Small intestine (tissue), 7 donors: Measurements from ENCODE around the gene MAP6. TPM values are rescaled to one million over a fixed set of nuclear protein-coding genes. Genes with fewer than 3 reads are reported as not detected.

ENCODE experiments used
- DNase-seq, 2 donors: peaks; one replicate each; pipeline versions ENCODE4 v3.0.0 to v3.0.0-alpha.2; 2013
- FAIRE-seq: peaks from 2 replicates; lab custom pipeline; 2012; peaks lifted over from hg19 to GRCh38; lab: Jason Lieb, UNC
- H3K27ac ChIP-seq, 3 donors: one replicate each; pipeline ENCODE4 v1.5.1; 2013; ENCODE audit warnings: low read length in 2 of 3, mild to moderate bottlenecking in 2 of 3, control low read depth in 1 of 3, inconsistent platforms in 1 of 3, low read depth in 1 of 3, moderate library complexity in 1 of 3
- H3K27me3 ChIP-seq, 3 donors: one replicate each; pipeline ENCODE4 v1.6.1; 2013; ENCODE audit warnings: low read length in 3 of 3, inconsistent platforms in 1 of 3; ENCODE audit not compliant: control insufficient read depth in 3 of 3, insufficient read depth in 3 of 3
- H3K36me3 ChIP-seq, 3 donors: one replicate each; pipeline ENCODE4 v1.6.1; 2013; ENCODE audit warnings: low read length in 3 of 3, inconsistent platforms in 1 of 3, low read depth in 1 of 3, mild to moderate bottlenecking in 1 of 3, moderate library complexity in 1 of 3; ENCODE audit not compliant: control insufficient read depth in 3 of 3, insufficient read depth in 2 of 3
- H3K4me1 ChIP-seq, 3 donors: one replicate each; pipeline ENCODE4 v1.6.1; 2013; ENCODE audit warnings: low read length in 2 of 3, inconsistent platforms in 1 of 3, low read depth in 1 of 3, mild to moderate bottlenecking in 1 of 3, moderate library complexity in 1 of 3; ENCODE audit not compliant: control insufficient read depth in 3 of 3, insufficient read depth in 2 of 3
- H3K4me3 ChIP-seq, 3 donors: one replicate each; pipeline ENCODE4 v1.5.1; 2013; ENCODE audit warnings: low read length in 3 of 3, control low read depth in 1 of 3, inconsistent platforms in 1 of 3, low read depth in 1 of 3, mild to moderate bottlenecking in 1 of 3, moderate library complexity in 1 of 3
- H3K9me3 ChIP-seq, 2 donors: one replicate each; pipeline ENCODE4 v1.6.1; 2013; ENCODE audit warnings: low read depth in 1 of 2, low read length in 1 of 2; ENCODE audit not compliant: control insufficient read depth in 2 of 2, insufficient read depth in 1 of 2
- whole genome bisulfite sequencing, 3 donors: extraction: QIAGEN DNeasy Blood & Tissue Kit; methylation state at CpG; one replicate each; pipeline ENCODE4 v1.1.7; 2013; 5-methylcytosine and 5-hydroxymethylcytosine counted together
- polyA plus RNA-seq, 4 donors: library from polyadenylated mRNA; stranded (reverse) in 3 of 4; unstranded in 1 of 4; fragments of 200-250 nt in 3 of 4; fragments of 120-200 nt in 1 of 4; gene quantifications; one replicate each; pipeline versions ENCODE4 v1.2.1 to v1.2.3, GENCODE V29; 2013
- donor health status: healthy with polysubstance abuse.
- donor health status: control.
- donor health status: control.
- donor health status: Bipolar disorder and iron deficiency.
- donor health status: healthy.

The MAP6 gene
- polyA plus RNA-seq, 4 donors = 0.54 to 2.9 (median 2.5) TPM; not detected in 1

GRCh38 chr11:75650167-75650723 lies 18.6 kb downstream of the MAP6 start:
- H3K4me1 ChIP-seq = no peaks in the 10 kb centered on the region
- no peak overlapping the region for H3K4me3 ChIP-seq
- no peak overlapping the region for H3K27ac ChIP-seq
- H3K36me3 ChIP-seq = no peaks in the 10 kb centered on the region
- WGBS, 3 donors = 69 to 89% (median 78%) methylated on average over 3 of the region's 3 CpGs
- DNase-seq (no peak), FAIRE-seq (no peak)
- no peaks in the 10 kb centered on the region for H3K9me3 ChIP-seq
- H3K27me3 ChIP-seq = no peaks in the 10 kb centered on the region

- WGBS, 3 donors = 43 to 70% (median 58%) methylated on average over 6 of the region's 6 CpGs
- H3K36me3 ChIP-seq = no peaks in the 10 kb centered on the region
- DNase-seq (peak; percentile 12 to 63), FAIRE-seq (no peak)
- no peak overlapping the region for H3K27ac ChIP-seq
- no peaks in the 10 kb centered on the region for H3K9me3 ChIP-seq
- H3K27me3 ChIP-seq = no peaks in the 10 kb centered on the region
- peaks cover 0 to 3% (median 0%) of the 10 kb centered on the region in 3 donors for H3K4me1 ChIP-seq
- no peak overlapping the region for H3K4me3 ChIP-seq
These were observed 23.9 kb downstream of the MAP6 start for GRCh38 chr11:75644946-75645345.

- Histone ChIP-seq H3K36me3 (no peaks in the 10 kb centered on the region), H3K9me3 (no peaks in the 10 kb centered on the region), H3K4me1 (peaks cover 0 to 7% (median 5%) of the 10 kb centered on the region in 3 donors), H3K27me3 (no peaks in the 10 kb centered on the region), H3K4me3 (no peak overlapping the region), H3K27ac (no peak overlapping the region)
- DNase-seq = no peak
- no peak for FAIRE-seq
These were observed 24.5 kb downstream of the MAP6 start for GRCh38 chr11:75644370-75644769.

GRCh38 chr11:75642402-75643113 lies 26.3 kb downstream of the MAP6 start:
- Histone ChIP-seq H3K9me3 (no peaks in the 10 kb centered on the region), H3K4me3 (no peak overlapping the region), H3K36me3 (no peaks in the 10 kb centered on the region), H3K4me1 (peaks cover 0 to 7% (median 6%) of the 10 kb centered on the region in 3 donors), H3K27me3 (no peaks in the 10 kb centered on the region), H3K27ac (no peak overlapping the region)
- DNase-seq = no peak
- FAIRE-seq = no peak
- 86 to 90% (median 87%) methylated on average over 2 of the region's 2 CpGs for WGBS, 3 donors

GRCh38 chr11:75639762-75640181 lies 29.1 kb downstream of the MAP6 start:
- Histone ChIP-seq H3K9me3 (no peaks in the 10 kb centered on the region), H3K27me3 (no peaks in the 10 kb centered on the region), H3K36me3 (no peaks in the 10 kb centered on the region), H3K27ac (peak overlapping the region in 1 of 3 donors; percentile 30), H3K4me3 (no peak overlapping the region), H3K4me1 (peaks cover 0 to 24% (median 9%) of the 10 kb centered on the region in 3 donors)
- no peak for FAIRE-seq
- WGBS, 3 donors = 4 to 21% (median 7%) methylated on average over 4 of the region's 4 CpGs
- DNase-seq = peak; percentile 41 to 65

- Histone ChIP-seq H3K9me3 (no peaks in the 10 kb centered on the region), H3K36me3 (no peaks in the 10 kb centered on the region), H3K4me1 (peaks cover 0 to 41% (median 9%) of the 10 kb centered on the region in 3 donors), H3K27ac (no peak overlapping the region), H3K4me3 (no peak overlapping the region), H3K27me3 (peaks cover 0 to 2% (median 0%) of the 10 kb centered on the region in 3 donors)
- DNase-seq (no peak), FAIRE-seq (no peak)
- 89 to 100% (median 98%) methylated on average over 1 of the region's 1 CpG for WGBS, 3 donors
These were observed 30.8 kb downstream of the MAP6 start for GRCh38 chr11:75637998-75638397.

- peaks cover 0 to 46% (median 9%) of the 10 kb centered on the region in 3 donors for H3K4me1 ChIP-seq
- no peak for FAIRE-seq
- H3K36me3 ChIP-seq = no peaks in the 10 kb centered on the region
- peak overlapping the region in 2 of 3 donors; percentile 29 to 68 for H3K27ac ChIP-seq
- no peak overlapping the region for H3K4me3 ChIP-seq
- H3K27me3 ChIP-seq = peaks cover 0 to 2% (median 0%) of the 10 kb centered on the region in 3 donors
- peak; percentile 17 to 81 for DNase-seq
- WGBS, 3 donors = 39 to 50% (median 41%) methylated on average over 16 of the region's 16 CpGs
- H3K9me3 ChIP-seq = no peaks in the 10 kb centered on the region
These were observed 33.6 kb downstream of the MAP6 start for GRCh38 chr11:75635066-75635862.

GRCh38 chr11:75633409-75634066 lies 35.3 kb downstream of the MAP6 start:
- H3K4me1 ChIP-seq = peaks cover 0 to 41% (median 2%) of the 10 kb centered on the region in 3 donors
- H3K27ac ChIP-seq = peak overlapping the region in 1 of 3 donors; percentile 59
- 87 to 88% (median 87%) methylated on average over 8 of the region's 8 CpGs for WGBS, 3 donors
- no peaks in the 10 kb centered on the region for H3K9me3 ChIP-seq
- FAIRE-seq (no peak), DNase-seq (peak; percentile 49 to 86)
- H3K36me3 ChIP-seq = no peaks in the 10 kb centered on the region
- H3K4me3 ChIP-seq = no peak overlapping the region
- peaks cover 0 to 2% (median 0%) of the 10 kb centered on the region in 3 donors for H3K27me3 ChIP-seq
